Activated gamma-delta T cell treated with anti-CD3 and anti-CD28 coated beads, Interleukin-2, amount 50 U/mL, for 16 hours (primary cell): ENCODE measurements around the gene SSBP4.

ENCODE experiments used
- DNase-seq: peaks from one replicate; pipeline ENCODE4 v3.0.0-alpha.2; 2020; ENCODE audit warnings: low read depth

Gene SSBP4

GRCh38 chr19:18444513-18444912, 25.3 kb downstream of the SSBP4 start:
- DNase-seq, result no peak

GRCh38 chr19:18445262-18445948, 26.2 kb downstream of the SSBP4 start:
- DNase-seq, result no peak

GRCh38 chr19:18446145-18446810, 27.1 kb downstream of the SSBP4 start:
- DNase-seq, result no peak

- DNase-seq, result no peak
Observed at GRCh38 chr19:18446811-18447359, 27.7 kb downstream of the SSBP4 start.

- no peak for DNase-seq
Observed at GRCh38 chr19:18449552-18449951, 30.4 kb downstream of the SSBP4 start.

- DNase-seq, result no peak
Observed at GRCh38 chr19:18450021-18450930, 31.1 kb downstream of the SSBP4 start.

- DNase-seq, result peak; percentile 86
Observed at GRCh38 chr19:18450931-18451836, 32.0 kb downstream of the SSBP4 start.

GRCh38 chr19:18452386-18452785, 33.2 kb downstream of the SSBP4 start:
- DNase-seq, result no peak

GRCh38 chr19:18453269-18454024, 34.2 kb downstream of the SSBP4 start:
- DNase-seq, result no peak

GRCh38 chr19:18456279-18456678, 37.1 kb downstream of the SSBP4 start:
- no peak for DNase-seq

GRCh38 chr19:18456974-18457373, 37.8 kb downstream of the SSBP4 start:
- no peak for DNase-seq

- no peak for DNase-seq
Observed at GRCh38 chr19:18457483-18458331, 38.5 kb downstream of the SSBP4 start.

GRCh38 chr19:18460900-18461299, 41.7 kb downstream of the SSBP4 start:
- no peak for DNase-seq

- DNase-seq, result no peak
Observed at GRCh38 chr19:18461471-18461870, 42.3 kb downstream of the SSBP4 start.

- DNase-seq, result no peak
Observed at GRCh38 chr19:18464646-18465045, 45.4 kb downstream of the SSBP4 start.

GRCh38 chr19:18465214-18465963, 46.2 kb downstream of the SSBP4 start:
- DNase-seq, result no peak

GRCh38 chr19:18465964-18466339, 46.8 kb downstream of the SSBP4 start:
- DNase-seq, result no peak

GRCh38 chr19:18466354-18466753, 47.2 kb downstream of the SSBP4 start:
- DNase-seq, result no peak

- no peak for DNase-seq
Observed at GRCh38 chr19:18467978-18468377, 48.8 kb downstream of the SSBP4 start.
